GM12891 (cell line): ENCODE results near the gene NRG2.
A peak's percentile ranks its signal among the peaks of the same experiment; 100 is the strongest.

Source experiments
- DNase-seq: peaks from one replicate; pipeline ENCODE4 v3.0.0; 2011; ENCODE audit warnings: low spot score; ENCODE audit not compliant: insufficient read length
- FAIRE-seq: peaks from 2 replicates; lab custom pipeline; 2011; peaks lifted over from hg19 to GRCh38; lab: Jason Lieb, UNC
- PAX5 ChIP-seq: IDR thresholded peaks from 2 replicates; pipeline ENCODE4 v1.6.1; 2011; ENCODE audit warnings: low read length, moderate library complexity, mild to moderate bottlenecking; ENCODE audit not compliant: insufficient read depth, severe bottlenecking
- POLR2A ChIP-seq: IDR thresholded peaks from 2 replicates; pipeline ENCODE4 v1.6.1; 2011; ENCODE audit warnings: low read depth, low read length, control low read depth
- POLR2AphosphoS5 ChIP-seq: IDR thresholded peaks from 2 replicates; pipeline ENCODE4 v1.6.1; 2011; ENCODE audit warnings: low read depth, low read length, control low read depth
- POU2F2 ChIP-seq: IDR thresholded peaks from 2 replicates; pipeline ENCODE4 v1.6.1; 2011; ENCODE audit warnings: low read depth, mild to moderate bottlenecking, control low read depth, low read length, moderate library complexity
- SPI1 ChIP-seq: IDR thresholded peaks from 2 replicates; pipeline ENCODE4 v1.6.1; 2011; ENCODE audit warnings: low read depth, low read length, control low read depth
- TAF1 ChIP-seq: IDR thresholded peaks from 2 replicates; pipeline ENCODE4 v1.6.1; 2011; ENCODE audit warnings: low read depth, low read length, control low read depth

NRG2 gene

DNA sequence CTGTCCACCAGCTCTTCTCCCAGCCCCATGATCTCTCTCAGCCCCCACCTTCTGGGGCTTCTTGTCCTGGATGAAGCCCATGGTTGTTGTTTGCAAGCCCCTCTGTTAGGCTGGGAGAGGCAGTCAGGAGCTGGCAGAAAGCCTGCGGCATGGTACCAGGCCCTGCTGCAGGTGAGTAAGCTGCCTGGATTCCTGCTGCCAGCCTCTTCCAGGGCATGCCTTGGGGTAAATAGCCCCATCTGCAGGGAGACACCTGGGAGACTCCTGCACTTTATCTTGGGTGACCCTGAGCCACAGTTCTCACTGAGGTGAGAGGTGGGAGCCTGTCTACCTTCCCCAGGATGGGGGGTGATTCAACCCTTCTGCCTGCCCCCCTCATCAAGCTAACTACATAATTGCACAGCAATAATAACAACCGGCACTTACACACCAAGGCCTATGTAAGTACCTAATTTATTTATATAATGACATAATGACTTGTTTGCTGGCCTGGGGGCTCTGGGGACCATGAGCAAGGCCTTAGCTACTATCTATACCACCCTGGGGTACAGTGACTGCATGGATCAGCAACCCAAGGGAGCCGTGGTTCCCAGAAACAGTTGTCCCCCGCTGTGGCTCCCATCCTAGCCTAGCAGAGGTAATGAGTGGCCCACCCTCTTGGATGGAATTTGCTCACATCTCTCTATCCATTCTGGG lies 131.5 kb downstream of the NRG2 start:
- no peak for FAIRE-seq
- no peak for DNase-seq
- TF ChIP-seq TAF1 (no peak), PAX5 (no peak), POU2F2 (no peak), POLR2AphosphoS5 (no peak), SPI1 (no peak), POLR2A (no peak)

DNA sequence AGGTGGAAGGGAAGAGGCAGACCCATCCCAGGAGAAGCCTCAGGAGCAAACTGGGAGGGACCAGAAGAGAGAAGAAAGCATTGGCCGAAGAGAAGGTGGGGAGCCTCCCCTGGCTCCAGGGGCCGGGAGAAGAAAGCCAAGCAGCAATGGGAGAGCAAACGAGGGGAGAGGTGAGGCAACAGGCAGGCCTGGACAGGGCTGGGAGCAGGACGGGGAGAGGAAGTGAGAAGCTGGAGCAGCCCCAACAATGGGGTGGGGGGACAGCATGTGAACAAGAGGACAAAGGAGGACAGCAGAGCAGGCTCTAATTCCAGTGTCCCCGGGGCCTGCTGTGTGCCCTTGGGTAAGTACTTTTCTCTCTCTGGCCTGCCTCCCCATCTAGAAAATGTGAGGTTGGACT lies 132.2 kb downstream of the NRG2 start:
- DNase-seq (no peak), FAIRE-seq (no peak)
- TF ChIP-seq SPI1 = 0 out of 2 replicates have a peak, but pooled peaks have one; percentile 10
- no peak for TF ChIP-seq POLR2A

DNA sequence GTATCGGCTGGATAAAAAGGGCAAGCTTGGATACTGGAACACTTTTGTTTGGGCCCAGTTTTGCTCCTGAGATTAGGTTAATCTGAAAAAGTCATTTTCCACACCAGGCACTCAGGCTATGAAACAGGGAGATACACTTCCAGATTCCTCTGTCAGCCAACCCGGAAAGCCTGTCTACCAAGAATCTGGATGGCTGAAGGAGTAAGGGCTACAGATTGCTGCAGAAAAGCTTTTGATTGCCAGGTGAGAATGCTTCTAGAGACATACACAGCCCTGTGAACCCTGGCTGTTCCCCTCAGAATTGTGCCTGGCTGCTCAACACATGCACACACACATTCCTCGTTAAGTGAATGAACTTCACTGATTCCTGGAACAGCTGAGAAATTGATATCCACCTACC lies 133.1 kb downstream of the NRG2 start:
- FAIRE-seq = no peak

DNA sequence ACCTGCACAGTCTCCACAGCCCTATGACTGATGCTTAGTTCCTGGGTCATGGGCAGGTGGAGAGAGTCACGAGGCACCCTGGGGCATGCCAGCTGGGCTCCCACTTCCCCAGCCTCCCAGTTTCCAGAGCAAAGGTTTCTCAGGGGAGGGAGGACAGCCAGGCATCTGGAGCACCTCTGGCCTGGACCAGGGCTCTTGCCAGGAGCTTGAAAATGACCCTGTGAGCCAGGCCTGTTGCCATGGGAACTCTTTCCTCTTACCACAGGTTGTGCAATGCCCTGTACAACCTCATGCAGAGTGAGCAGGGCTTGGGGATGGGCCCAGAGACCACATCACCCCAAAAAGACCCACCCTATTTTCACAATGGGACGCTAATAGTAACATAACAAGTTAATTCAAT lies 134.3 kb downstream of the NRG2 start:
- TF ChIP-seq POLR2A (no peak), SPI1 (no peak)
- FAIRE-seq (no peak), DNase-seq (no peak)

More for the DNA sequence above, 133.1 kb downstream of the NRG2 start:
- no peak for TF ChIP-seq TAF1
- no peak for TF ChIP-seq SPI1
- no peak for TF ChIP-seq PAX5
- no peak for TF ChIP-seq POLR2AphosphoS5
- no peak for TF ChIP-seq POU2F2
- no peak for TF ChIP-seq POLR2A
- no peak for DNase-seq

DNA sequence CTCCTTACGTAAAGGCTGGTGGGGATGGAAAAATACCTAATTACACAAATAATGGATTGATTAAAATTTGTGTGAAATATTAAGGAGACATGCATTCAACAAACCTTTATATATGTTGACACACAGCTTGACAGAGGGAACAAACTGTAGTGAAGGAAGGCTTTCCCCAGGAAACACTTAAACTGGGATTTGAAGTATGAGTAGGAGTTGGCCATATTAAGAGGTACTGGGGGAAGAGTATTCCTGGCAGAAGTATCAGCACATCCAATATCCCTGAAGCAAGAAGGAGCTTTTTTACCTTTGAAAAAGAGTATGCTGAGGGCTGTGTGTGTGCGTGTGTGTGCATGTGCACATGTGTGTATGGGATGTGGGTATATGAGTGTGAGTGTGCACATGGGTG lies 136.4 kb downstream of the NRG2 start:
- DNase-seq (no peak), FAIRE-seq (peak; percentile 54)
- no peak for TF ChIP-seq TAF1
- no peak for TF ChIP-seq PAX5
- no peak for TF ChIP-seq POU2F2
- TF ChIP-seq POLR2AphosphoS5 = no peak
- no peak for TF ChIP-seq POLR2A
- no peak for TF ChIP-seq SPI1

DNA sequence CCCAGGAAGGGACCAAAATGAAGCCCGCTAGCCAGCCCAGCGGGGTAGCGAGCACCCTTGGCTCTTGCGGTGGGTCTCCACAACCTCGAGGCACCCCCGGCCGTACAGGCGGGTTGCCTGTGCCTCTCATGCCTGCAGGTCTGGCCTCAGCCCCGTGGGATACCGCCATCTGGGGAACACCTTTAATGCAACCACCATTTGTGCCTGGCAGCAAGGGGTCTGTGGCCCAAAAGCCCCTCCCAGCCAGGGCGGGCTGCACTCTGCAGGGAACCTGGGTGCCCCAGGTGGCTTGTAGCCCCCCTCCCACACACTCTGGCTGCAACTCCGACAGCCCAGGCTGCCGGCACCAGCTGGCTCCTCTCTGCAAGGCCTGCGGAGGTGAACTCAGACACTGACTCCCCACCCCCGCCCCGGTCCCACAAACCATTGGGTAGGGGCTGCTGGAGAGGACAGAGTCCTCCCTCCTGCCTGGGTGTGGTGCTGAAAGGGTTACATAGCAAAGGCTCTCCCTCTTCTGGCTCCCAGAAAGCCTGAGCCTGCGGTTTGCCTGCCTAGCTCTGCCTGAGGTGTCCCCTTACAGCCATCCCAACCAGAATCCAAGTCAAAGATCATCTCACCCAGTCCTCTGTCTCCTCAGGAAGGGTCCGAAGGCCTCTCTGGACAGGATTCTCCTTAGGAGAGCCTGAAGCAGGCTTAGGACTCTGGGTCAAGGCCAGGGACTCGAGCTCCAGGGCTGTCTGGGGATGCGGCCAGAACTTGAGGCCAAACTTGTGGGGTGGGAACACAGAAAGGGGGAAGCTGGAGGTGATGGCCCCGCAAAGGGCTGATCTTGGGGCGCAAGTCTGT lies 138.1 kb downstream of the NRG2 start:
- no peak for DNase-seq
- TF ChIP-seq PAX5 = no peak
- no peak for TF ChIP-seq SPI1
- no peak for TF ChIP-seq POLR2AphosphoS5
- no peak for TF ChIP-seq POLR2A
- no peak for TF ChIP-seq POU2F2
- TF ChIP-seq TAF1 = no peak
- FAIRE-seq = peak; percentile 45

DNA sequence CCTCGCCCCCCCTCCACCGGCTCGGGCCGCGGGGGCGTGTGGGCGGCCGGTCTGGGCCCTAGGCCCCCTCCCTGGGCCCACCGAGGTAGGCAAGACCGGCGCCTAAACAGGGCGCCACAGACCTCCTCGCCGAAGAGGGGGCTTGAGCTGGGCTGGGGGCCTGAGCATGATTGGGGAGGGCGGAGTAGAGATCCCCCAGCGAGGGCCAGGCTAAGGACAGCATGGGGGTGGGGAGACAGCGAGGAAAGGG lies 138.6 kb downstream of the NRG2 start:
- FAIRE-seq (no peak), DNase-seq (no peak)
- no peak for TF ChIP-seq SPI1
- TF ChIP-seq POLR2AphosphoS5 = no peak
- TF ChIP-seq PAX5 = no peak

DNA sequence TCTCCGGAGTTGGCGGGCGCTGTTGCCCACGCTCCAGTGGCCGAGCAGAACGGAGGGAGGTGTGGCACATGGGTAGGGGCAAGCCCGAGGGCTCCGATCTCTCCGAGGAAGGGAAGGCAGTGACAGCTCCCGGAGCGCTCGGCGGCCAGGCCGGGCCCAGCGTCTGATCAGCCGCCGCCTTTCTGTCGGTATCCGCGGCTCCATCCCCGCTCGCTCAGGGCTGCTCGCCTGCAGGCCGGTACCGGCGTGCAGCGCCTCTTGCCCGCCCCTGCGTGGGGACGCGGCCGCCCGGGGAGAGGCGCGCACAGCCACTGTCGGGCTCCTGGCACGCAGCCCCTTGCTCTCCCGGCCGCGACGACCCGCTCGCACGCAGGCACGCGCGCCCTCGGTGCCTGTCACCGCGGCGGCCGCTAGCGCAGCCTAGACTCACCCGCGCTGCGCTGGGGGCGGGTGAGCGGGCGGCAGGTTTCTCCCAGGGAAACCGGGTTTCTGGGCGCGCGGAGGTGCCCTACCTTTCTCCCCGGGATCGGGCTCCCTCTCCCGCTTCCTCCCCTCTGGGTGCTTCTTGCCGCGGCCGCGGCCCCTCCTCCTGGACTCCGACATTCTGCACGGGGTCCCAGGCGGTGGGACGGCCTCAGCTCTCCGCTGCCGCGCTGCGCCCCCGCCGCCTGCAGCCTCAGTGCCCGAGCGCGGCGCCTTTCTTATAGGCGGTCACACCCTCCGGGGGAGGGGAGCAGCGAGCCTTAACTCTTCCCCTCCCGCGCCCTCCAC lies 139.1 kb downstream of the NRG2 start:
- peak; percentile 78 for FAIRE-seq
- peak; percentile 78 for DNase-seq
- TF ChIP-seq PAX5 (peak; percentile 27), POU2F2 (no peak)

DNA sequence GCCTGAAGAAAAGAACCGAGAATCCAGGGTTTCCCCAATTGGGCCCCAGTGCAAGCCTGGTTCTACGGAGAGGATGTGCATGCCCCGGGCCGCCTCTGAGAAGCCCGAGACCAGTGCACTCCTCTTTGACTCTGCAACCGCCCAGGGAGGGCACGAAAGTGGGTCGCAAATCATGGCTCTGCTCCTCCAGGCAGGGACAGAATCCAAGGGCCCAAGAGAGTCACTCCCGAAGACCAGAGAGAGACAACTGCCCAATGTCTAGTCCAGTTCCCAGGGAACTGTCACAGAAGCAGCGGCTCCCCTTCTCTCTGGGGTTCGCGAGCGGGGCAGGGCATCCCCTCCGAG lies 139.7 kb downstream of the NRG2 start:
- TF ChIP-seq POLR2AphosphoS5 (no peak), PAX5 (no peak), TAF1 (no peak), POU2F2 (no peak), POLR2A (no peak), SPI1 (no peak)
- FAIRE-seq (no peak), DNase-seq (no peak)

DNA sequence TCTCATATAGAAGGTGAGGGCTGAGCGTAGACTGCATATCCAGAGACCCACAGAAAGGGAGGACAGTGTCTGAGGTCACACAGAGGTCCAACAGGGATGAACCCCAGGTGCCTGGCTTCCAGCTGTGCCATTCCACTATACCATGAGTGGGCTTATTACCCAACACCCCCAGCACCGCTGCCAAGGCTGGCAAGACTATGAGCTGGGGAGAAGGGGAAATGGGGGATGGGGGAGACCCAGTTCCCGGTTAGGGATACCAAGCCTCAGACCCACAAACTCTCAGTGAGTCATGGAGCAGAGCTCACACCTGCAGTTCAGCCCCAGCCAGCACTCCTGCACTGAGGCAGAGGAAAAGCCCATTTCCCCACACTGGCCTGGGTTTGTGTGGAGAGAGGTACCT lies 141.1 kb downstream of the NRG2 start:
- FAIRE-seq = no peak
- DNase-seq = no peak
- TF ChIP-seq TAF1 (no peak), PAX5 (no peak), POLR2A (no peak), SPI1 (no peak), POU2F2 (no peak), POLR2AphosphoS5 (no peak)

DNA sequence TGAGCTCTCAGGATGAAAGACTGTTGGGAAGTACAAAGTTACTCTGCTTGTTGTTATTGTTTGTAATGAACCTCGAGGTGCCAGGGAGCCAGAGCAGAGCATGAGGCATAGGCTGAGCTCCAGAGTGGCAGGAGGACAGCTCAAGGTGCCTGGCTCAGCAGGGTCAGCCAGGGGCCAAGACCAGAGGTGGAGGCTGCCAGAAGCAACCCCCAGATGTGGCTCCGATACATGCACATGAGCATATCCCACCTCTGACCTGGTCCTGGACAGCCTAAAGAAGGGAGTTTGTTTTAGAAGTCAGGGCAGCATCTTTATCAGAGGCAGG lies 141.9 kb downstream of the NRG2 start:
- no peak for FAIRE-seq
- DNase-seq = no peak
- TF ChIP-seq PAX5 (no peak), POLR2A (no peak), SPI1 (no peak), TAF1 (no peak), POU2F2 (no peak), POLR2AphosphoS5 (no peak)
